PC-3 (cell line): Measurements from ENCODE around the gene NEK4. TPM values are rescaled to one million over a fixed set of nuclear protein-coding genes. Genes with fewer than 3 reads are reported as not detected.

Experiments
- ATAC-seq: fragments of 200-7000 bp; cut with Tn5 transposase; 2 replicates; pipeline ENCODE4 v1.9.1; 2020; ENCODE audit warnings: mild to moderate bottlenecking, moderate library complexity
- BruUV-seq: library from RNA; stranded (reverse); fragments of 400-500 nt; replicated peaks from 2 replicates; lab custom pipeline; 2021; lab: Mats Ljungman, UMichigan
- CTCF ChIA-PET: fragments of 300-600 bp; sonication (Branson Sonifier 250); formaldehyde crosslinking; loops from one replicate; lab custom pipeline; 2022; ENCODE audit warnings: antibody characterized with exemption; lab: Charles Lee
- POLR2A ChIA-PET: fragments of 300-600 bp; sonication (Branson Sonifier 250); formaldehyde crosslinking; loops from one replicate; lab custom pipeline; 2022; ENCODE audit warnings: antibody characterized with exemption; ENCODE audit not compliant: unreplicated experiment; lab: Charles Lee
- DNase-seq: peaks from one replicate; pipeline ENCODE4 v3.0.0-alpha.2; 2015
- H2AFZ ChIP-seq: fragments of 300-600 bp; sonication (generic); 2 replicates; pipeline ENCODE4 v1.6.0; 2016; ENCODE audit warnings: antibody characterized with exemption, low read length
- H3F3A ChIP-seq: fragments of 300-600 bp; sonication (generic); one replicate; pipeline ENCODE4 v1.6.0; 2017; ENCODE audit warnings: antibody characterized with exemption, low read length, control low read depth, mild to moderate bottlenecking; ENCODE audit not compliant: unreplicated experiment
- H3K27ac ChIP-seq: fragments of 300-600 bp; sonication (generic); 2 replicates; pipeline ENCODE4 v1.5.1; 2016; ENCODE audit warnings: mild to moderate bottlenecking, low read length
- H3K27me3 ChIP-seq: fragments of 300-600 bp; sonication (generic); 2 replicates; pipeline ENCODE4 v1.6.1; 2016; ENCODE audit warnings: low read length, mixed read lengths
- H3K36me3 ChIP-seq: fragments of 300-600 bp; sonication (generic); 2 replicates; pipeline ENCODE4 v1.6.1; 2016; ENCODE audit warnings: low read depth, mixed run types, low read length, mixed read lengths
- H3K4me1 ChIP-seq: fragments of 300-600 bp; sonication (generic); 2 replicates; pipeline ENCODE4 v1.5.1; 2016; ENCODE audit warnings: low read length; ENCODE audit not compliant: insufficient read depth
- H3K4me2 ChIP-seq: fragments of 300-600 bp; sonication (generic); 2 replicates; pipeline ENCODE4 v1.6.0; 2016; ENCODE audit warnings: low read length
- H3K4me3 ChIP-seq: fragments of 300-600 bp; sonication (generic); 2 replicates; pipeline ENCODE4 v1.5.1; 2016; ENCODE audit warnings: mild to moderate bottlenecking, low read length, mixed read lengths
- H3K79me2 ChIP-seq: fragments of 300-600 bp; sonication (generic); 2 replicates; pipeline ENCODE4 v1.6.1; 2017; ENCODE audit warnings: low read length, mixed read lengths
- H3K9ac ChIP-seq: fragments of 300-600 bp; sonication (generic); 2 replicates; pipeline ENCODE4 v1.6.0; 2016; ENCODE audit warnings: mild to moderate bottlenecking, low read length
- H3K9me2 ChIP-seq: fragments of 300-600 bp; sonication (generic); replicated peaks from 2 replicates; pipeline ENCODE4 v1.6.1; 2016; ENCODE audit warnings: mixed run types, low read length, mixed read lengths
- H3K9me3 ChIP-seq: fragments of 300-600 bp; sonication (generic); 2 replicates; pipeline ENCODE4 v1.6.1; 2016; ENCODE audit warnings: low read length, mixed read lengths
- H4K20me1 ChIP-seq: fragments of 300-600 bp; sonication (generic); 2 replicates; pipeline ENCODE4 v1.6.1; 2016; ENCODE audit warnings: low read length, mixed read lengths
- CTCF ChIP-seq: fragments of 300-600 bp; sonication (generic); conservative IDR thresholded peaks from 2 replicates; pipeline ENCODE4 v1.5.1; 2017; ENCODE audit warnings: antibody characterized with exemption, low read depth, mild to moderate bottlenecking, low read length
- EZH2 ChIP-seq: fragments of 300-600 bp; sonication (generic); IDR thresholded peaks from one replicate; pipeline ENCODE4 v1.6.1; 2017; ENCODE audit warnings: antibody characterized with exemption, mild to moderate bottlenecking, low read length; ENCODE audit not compliant: unreplicated experiment
- EZH2phosphoT487 ChIP-seq: fragments of 300-600 bp; sonication (generic); IDR thresholded peaks from 2 replicates; pipeline ENCODE4 v1.6.1; 2018; ENCODE audit warnings: mild to moderate bottlenecking, antibody characterized with exemption, low read length, borderline replicate concordance
- intact Hi-C: fragments of 100-400 bp; cut with micrococcal nuclease; formaldehyde crosslinking; loops from 2 replicates; pipeline ENCODE4 v1.9.0; 2023
- total RNA-seq: library from RNA; depleted of rRNA; stranded (reverse); fragments of >200 nt; gene quantifications from 2 replicates; pipeline ENCODE4 v1.2.3, GENCODE V29; 2014

Gene NEK4
- total RNA-seq, 1 experiment from 2014 or later, result 33.6 TPM

- ATAC-seq, result no peak
- ChIA-PET CTCF (no interaction called here), POLR2A (no interaction called here)
- no peak overlapping the region for H3K9ac ChIP-seq
- no TSS peak for BruUV-seq
- no peaks in the 10 kb centered on the region for H3K79me2 ChIP-seq
- H3F3A ChIP-seq, result peaks cover 7% of the 10 kb centered on the region
- no peak overlapping the region for H3K27ac ChIP-seq
- H4K20me1 ChIP-seq, result no peaks in the 10 kb centered on the region
- DNase-seq, result no peak
- no peaks in the 10 kb centered on the region for H3K9me3 ChIP-seq
- intact Hi-C loops, result no loop called here
- no peaks in the 10 kb centered on the region for H3K9me2 ChIP-seq
- H3K27me3 ChIP-seq, result no peaks in the 10 kb centered on the region
- no peak overlapping the region for H3K4me3 ChIP-seq
- no peaks in the 10 kb centered on the region for H3K4me1 ChIP-seq
- peaks cover 14% of the 10 kb centered on the region; the same call in 1 of the 2 replicates for H3K36me3 ChIP-seq
- no peak overlapping the region for H3K4me2 ChIP-seq
- TF ChIP-seq EZH2 (no peak), CTCF (no peak), EZH2phosphoT487 (no peak)
- H2AFZ ChIP-seq, result no peak overlapping the region
Measured at GRCh38 chr3:52715714-52716305, 54.9 kb downstream of the NEK4 start.

GRCh38 chr3:52714335-52715302 lies 56.1 kb downstream of the NEK4 start:
- Histone ChIP-seq H3K9me2 (no peaks in the 10 kb centered on the region), H3K4me3 (no peak overlapping the region), H3K36me3 (peaks cover 5% of the 10 kb centered on the region; the same call in 1 of the 2 replicates), H3K4me1 (no peaks in the 10 kb centered on the region), H2AFZ (no peak overlapping the region), H3K27ac (no peak overlapping the region), H3K27me3 (no peaks in the 10 kb centered on the region), H3K9me3 (no peaks in the 10 kb centered on the region), H3K4me2 (no peak overlapping the region), H4K20me1 (no peaks in the 10 kb centered on the region), H3F3A (peaks cover 8% of the 10 kb centered on the region), H3K79me2 (no peaks in the 10 kb centered on the region), H3K9ac (no peak overlapping the region)
- BruUV-seq, result no TSS peak
- no peak for TF ChIP-seq EZH2
- POLR2A ChIA-PET, result no interaction called here
- ATAC-seq (no peak), DNase-seq (no peak)
- CTCF ChIA-PET, result no interaction called here
- intact Hi-C loops, result no loop called here

- BruUV-seq, result no TSS peak
- intact Hi-C loops, result no loop called here
- ATAC-seq, result peak; percentile 29; the same call in 1 of the 2 replicates
Measured at GRCh38 chr3:52712291-52713212, 58.2 kb downstream of the NEK4 start.

More at GRCh38 chr3:52712291-52713212, 58.2 kb downstream of the NEK4 start:
- no peaks in the 10 kb centered on the region for H3K9me3 ChIP-seq
- peaks cover 8% of the 10 kb centered on the region for H3F3A ChIP-seq
- no peak overlapping the region for H3K27ac ChIP-seq
- no peak overlapping the region for H3K4me3 ChIP-seq
- no peaks in the 10 kb centered on the region for H4K20me1 ChIP-seq
- peaks cover 11% of the 10 kb centered on the region; the same call in 1 of the 2 replicates for H3K36me3 ChIP-seq
- peaks cover 4% of the 10 kb centered on the region for H3K4me1 ChIP-seq
- H3K4me2 ChIP-seq, result no peak overlapping the region
- no peaks in the 10 kb centered on the region for H3K27me3 ChIP-seq
- CTCF ChIA-PET, result no interaction called here
- H3K79me2 ChIP-seq, result peaks cover 8% of the 10 kb centered on the region
- no peak for DNase-seq
- POLR2A ChIA-PET, result no interaction called here
- no peaks in the 10 kb centered on the region for H3K9me2 ChIP-seq
- no peak overlapping the region for H2AFZ ChIP-seq
- no peak for TF ChIP-seq EZH2
- TF ChIP-seq EZH2phosphoT487, result no peak
- no peak for TF ChIP-seq CTCF
- no peak overlapping the region for H3K9ac ChIP-seq
